GM23248 (cell line): ENCODE results near the gene OR56A1.

ENCODE experiments used
- EZH2 ChIP-seq: fragments of 200-600 bp; sonication (generic); IDR thresholded peaks from 2 replicates; pipeline ENCODE4 v1.6.1; 2018; ENCODE audit warnings: antibody characterized with exemption, mild to moderate bottlenecking; ENCODE audit not compliant: insufficient read depth, poor library complexity, severe bottlenecking
- EZH2phosphoT487 ChIP-seq: fragments of 200-600 bp; sonication (generic); IDR thresholded peaks from 2 replicates; pipeline ENCODE4 v1.6.1; 2018; ENCODE audit warnings: antibody characterized with exemption, moderate library complexity, mild to moderate bottlenecking, low read depth; ENCODE audit not compliant: insufficient read depth

- TF ChIP-seq EZH2 (no peak), EZH2phosphoT487 (no peak)
Observed at GRCh38 chr11:5986885-5987284, 43.7 kb downstream of the OR56A1 start, which contains the start of gene OR52L1.
